Skeletal muscle cell (primary cell): ENCODE results near the gene ABHD1.

Experiments
- DNase-seq: peaks from one replicate; pipeline ENCODE4 v3.0.0-alpha.2; 2010; ENCODE audit warnings: low read depth
- H3K4me3 ChIP-seq: 2 replicates; pipeline ENCODE4 v1.5.1; 2011; ENCODE audit warnings: low read depth, mild to moderate bottlenecking, control low read depth, low read length, moderate library complexity

Gene ABHD1

GRCh38 chr2:27086090-27086723, 37.4 kb upstream of the ABHD1 start:
- peak; percentile 66 for DNase-seq
- H3K4me3 ChIP-seq: peak overlapping the region; percentile 52

- no peak for DNase-seq
- H3K4me3 ChIP-seq: peak within 1 kb of the TSS; percentile 52
These were observed 36.7 kb upstream of the ABHD1 start, which contains the start of gene KHK for GRCh38 chr2:27086724-27087593. Gene KHK, plus strand, starts transcription at chr2:27086772. Its CDS starts 488 bp downstream, at chr2:27087260.

- no peak for DNase-seq
- H3K4me3 ChIP-seq: no peak overlapping the region
These were observed 35.7 kb upstream of the ABHD1 start for GRCh38 chr2:27087823-27088410.

- H3K4me3 ChIP-seq: no peak overlapping the region
- DNase-seq: no peak
These were observed 35.0 kb upstream of the ABHD1 start for GRCh38 chr2:27088634-27089033.

- DNase-seq: no peak
- H3K4me3 ChIP-seq: no peak overlapping the region
These were observed 34.3 kb upstream of the ABHD1 start for GRCh38 chr2:27089111-27089954.

GRCh38 chr2:27091746-27092695, 31.6 kb upstream of the ABHD1 start:
- H3K4me3 ChIP-seq: no peak overlapping the region
- DNase-seq: no peak

- H3K4me3 ChIP-seq: no peak overlapping the region
- no peak for DNase-seq
These were observed 30.8 kb upstream of the ABHD1 start for GRCh38 chr2:27092696-27093429.

GRCh38 chr2:27093430-27094352, 29.9 kb upstream of the ABHD1 start:
- no peak overlapping the region for H3K4me3 ChIP-seq
- no peak for DNase-seq

GRCh38 chr2:27094353-27094984, 29.1 kb upstream of the ABHD1 start:
- no peak overlapping the region for H3K4me3 ChIP-seq
- no peak for DNase-seq

GRCh38 chr2:27095427-27095744, 28.2 kb upstream of the ABHD1 start:
- no peak for DNase-seq
- no peak overlapping the region for H3K4me3 ChIP-seq

GRCh38 chr2:27095745-27096651, 27.6 kb upstream of the ABHD1 start:
- DNase-seq: no peak

GRCh38 chr2:27096748-27097297, 26.8 kb upstream of the ABHD1 start:
- H3K4me3 ChIP-seq: no peak overlapping the region
- DNase-seq: no peak

More at GRCh38 chr2:27095745-27096651, 27.6 kb upstream of the ABHD1 start:
- peak overlapping the region; percentile 20 for H3K4me3 ChIP-seq

GRCh38 chr2:27097341-27097740, 26.3 kb upstream of the ABHD1 start:
- DNase-seq: no peak
- H3K4me3 ChIP-seq: no peak overlapping the region

GRCh38 chr2:27099334-27099955, 24.2 kb upstream of the ABHD1 start:
- no peak for DNase-seq
- no peak overlapping the region for H3K4me3 ChIP-seq

- no peak overlapping the region for H3K4me3 ChIP-seq
- DNase-seq: no peak
These were observed 23.6 kb upstream of the ABHD1 start for GRCh38 chr2:27100036-27100435.
